SK-N-SH (cell line): ENCODE results near the gene CCAR1. TPM values are rescaled to one million over a fixed set of nuclear protein-coding genes. Genes with fewer than 3 reads are reported as not detected.
"Not testable (repeated sequence)": the region's sequence is repeated elsewhere in the genome, so short reads cannot be mapped to it uniquely, and the experiment has no call there.

Experiments
- CTCF ChIA-PET: fragments of 300-600, 350-600 bp; formaldehyde crosslinking; extraction: SDS; loops from one replicate; lab custom pipeline; 2021; lab: Yijun Ruan, JAX
- POLR2A ChIA-PET: fragments of 350-600 bp; sonication (Branson Sonifier 250); formaldehyde crosslinking; extraction: SDS; loops from one replicate; lab custom pipeline; 2020; ENCODE audit warnings: antibody characterized with exemption, inconsistent platforms; lab: Yijun Ruan, JAX
- DNase-seq: peaks from one replicate; pipeline ENCODE4 v3.0.0; 2012
- H2AFZ ChIP-seq: fragments of 200-600 bp; sonication (generic); 2 replicates; pipeline ENCODE4 v1.8.1; 2016; ENCODE audit warnings: antibody characterized with exemption, mild to moderate bottlenecking, low read depth
- H3F3A ChIP-seq: fragments of 200-600 bp; sonication (generic); replicated peaks from 2 replicates; pipeline ENCODE3; 2016; ENCODE audit warnings: antibody characterized with exemption, mild to moderate bottlenecking; ENCODE audit not compliant: insufficient read depth
- H3K27ac ChIP-seq, 2 experiments: fragments of 200-500 bp in 1 of 2; fragments of 200-600 bp in 1 of 2; sonication (Bioruptor generic) in 1 of 2; sonication (generic), shearing (Covaris generic) in 1 of 2; 2 replicates each; pipeline versions ENCODE4 v1.5.1 to v1.6.1; 2014 to 2016; ENCODE audit warnings: low read depth in 2 of 2, inconsistent platforms in 1 of 2, low read length in 1 of 2, mild to moderate bottlenecking in 1 of 2, mixed read lengths in 1 of 2
- H3K27me3 ChIP-seq: fragments of 200-600 bp; sonication (generic), shearing (Covaris generic); 2 replicates; pipeline ENCODE4 v1.6.1; 2016; ENCODE audit warnings: mixed run types; ENCODE audit not compliant: insufficient read depth
- H3K36me3 ChIP-seq, 2 experiments: fragments of 200-500 bp in 1 of 2; fragments of 200-600 bp in 1 of 2; sonication (Bioruptor generic) in 1 of 2; sonication (generic) in 1 of 2; replicated peaks in 1 of 2; 2 replicates each; pipeline versions ENCODE3 to v1.5.1; 2014 to 2016; ENCODE audit warnings: low read length in 1 of 2, mild to moderate bottlenecking in 1 of 2; ENCODE audit not compliant: insufficient read depth in 2 of 2, control insufficient read depth in 1 of 2
- H3K4me1 ChIP-seq, 2 experiments: fragments of 200-500 bp in 1 of 2; fragments of 200-600 bp in 1 of 2; sonication (Bioruptor generic) in 1 of 2; sonication (generic), shearing (Covaris generic) in 1 of 2; 2 replicates each; pipeline versions ENCODE4 v1.5.1 to v1.6.1; 2014 to 2016; ENCODE audit warnings: low read depth in 1 of 2, low read length in 1 of 2, mixed run types in 1 of 2; ENCODE audit not compliant: insufficient read depth in 2 of 2, control insufficient read depth in 1 of 2
- H3K4me2 ChIP-seq: fragments of 200-600 bp; sonication (generic), shearing (Covaris generic); 2 replicates; pipeline ENCODE4 v1.6.1; 2017; ENCODE audit warnings: mixed run types
- H3K4me3 ChIP-seq, 2 experiments: fragments of 200-500 bp in 1 of 2; fragments of 200-600 bp in 1 of 2; sonication (Bioruptor generic) in 1 of 2; sonication (generic), shearing (Covaris generic) in 1 of 2; 2 replicates each; pipeline versions ENCODE4 v1.5.1 to v1.8.1; 2014 to 2016; ENCODE audit warnings: low read depth in 2 of 2, inconsistent platforms in 1 of 2, low read length in 1 of 2, mild to moderate bottlenecking in 1 of 2, mixed read lengths in 1 of 2, moderate library complexity in 1 of 2
- H3K79me2 ChIP-seq: fragments of 200-600 bp; sonication (generic); 2 replicates; pipeline ENCODE4 v1.8.1; 2017; ENCODE audit warnings: mild to moderate bottlenecking; ENCODE audit not compliant: insufficient read depth
- H3K9ac ChIP-seq: fragments of 200-600 bp; sonication (generic); 2 replicates; pipeline ENCODE4 v1.6.1; 2017; ENCODE audit warnings: mixed run types
- H3K9me2 ChIP-seq: fragments of 200-600 bp; sonication (generic); 2 replicates; pipeline ENCODE4 v1.6.1; 2017; ENCODE audit warnings: mixed run types
- H3K9me3 ChIP-seq: fragments of 200-600 bp; sonication (generic); 2 replicates; pipeline ENCODE4 v1.6.1; 2017; ENCODE audit warnings: mixed run types, mild to moderate bottlenecking, moderate library complexity
- H4K20me1 ChIP-seq: fragments of 200-600 bp; sonication (generic); 2 replicates; pipeline ENCODE4 v1.6.1; 2017; ENCODE audit warnings: mild to moderate bottlenecking, mixed run types; ENCODE audit not compliant: insufficient read depth
- CHD2 ChIP-seq: fragments of 150-350 bp; IDR thresholded peaks from 2 replicates; pipeline ENCODE4 v1.6.1; 2018; ENCODE audit warnings: low read length; ENCODE audit not compliant: partially characterized antibody
- EZH2phosphoT487 ChIP-seq: fragments of 200-600 bp; sonication (generic); IDR thresholded peaks from 2 replicates; pipeline ENCODE4 v1.6.1; 2017; ENCODE audit warnings: low read depth, mixed run types, mild to moderate bottlenecking, antibody characterized with exemption, moderate library complexity, borderline replicate concordance
- FOXJ3 ChIP-seq: sonication (generic); formaldehyde crosslinking; IDR thresholded peaks from 2 replicates; pipeline ENCODE4 v1.5.1; 2020; ENCODE audit warnings: mild to moderate bottlenecking, missing genetic modification reagents
- GABPA ChIP-seq: IDR thresholded peaks from 2 replicates; pipeline ENCODE4 v1.4.0; 2012; ENCODE audit warnings: low read depth, mild to moderate bottlenecking
- GATA2 ChIP-seq: sonication (generic); formaldehyde crosslinking; IDR thresholded peaks from 2 replicates; pipeline ENCODE4 v1.5.0; 2020; ENCODE audit warnings: mild to moderate bottlenecking, missing genetic modification reagents
- MAX ChIP-seq: IDR thresholded peaks from 2 replicates; pipeline ENCODE4 v1.4.0; 2012; ENCODE audit warnings: low read depth
- NFIC ChIP-seq: IDR thresholded peaks from 2 replicates; pipeline ENCODE4 v1.4.0; 2012; ENCODE audit warnings: borderline replicate concordance
- POLR2AphosphoS5 ChIP-seq: IDR thresholded peaks from 2 replicates; pipeline ENCODE4 v1.6.1; 2012; ENCODE audit warnings: low read depth, low read length
- REST ChIP-seq: IDR thresholded peaks from 2 replicates; pipeline ENCODE4 v1.6.1; 2012; ENCODE audit warnings: mild to moderate bottlenecking, low read depth, low read length, moderate library complexity
- RXRA ChIP-seq: IDR thresholded peaks from 2 replicates; pipeline ENCODE4 v1.4.0; 2012; ENCODE audit warnings: low read depth, mild to moderate bottlenecking, borderline replicate concordance
- SIN3A ChIP-seq: IDR thresholded peaks from 2 replicates; pipeline ENCODE4 v1.6.1; 2012; ENCODE audit warnings: low read depth, mild to moderate bottlenecking, low read length, moderate library complexity, borderline replicate concordance
- TAF1 ChIP-seq: IDR thresholded peaks from 2 replicates; pipeline ENCODE4 v1.6.1; 2012; ENCODE audit warnings: low read depth, mild to moderate bottlenecking, low read length, moderate library complexity, borderline replicate concordance
- TEAD4 ChIP-seq: IDR thresholded peaks from 2 replicates; pipeline ENCODE4 v1.4.0; 2012; ENCODE audit warnings: mild to moderate bottlenecking, borderline replicate concordance; ENCODE audit not compliant: insufficient read depth
- WGBS: methylation state at CpG from one replicate; pipeline ENCODE4 v1.1.6; 2017; ENCODE audit warnings: low lambda C conversion rate; 5-methylcytosine and 5-hydroxymethylcytosine counted together
- polyA plus RNA-seq, 3 experiments: library from polyadenylated mRNA; depleted of rRNA; stranded (reverse); fragments of >200 nt; gene quantifications; 2 replicates each; pipeline ENCODE4 v1.2.3, GENCODE V29; 2012

Gene CCAR1
- polyA plus RNA-seq, 1 of the 3 experiments (the other 2 are of a cell fraction), result 25.7 TPM

GRCh38 chr10:68759223-68759863 lies 38.3 kb downstream of the CCAR1 start (continued):
- TF ChIP-seq REST (no peak), GATA2 (CRISPR knock-in tag) (no peak), TAF1 (no peak), CHD2 (no peak), FOXJ3 (CRISPR knock-in tag) (no peak), MAX (no peak)

GRCh38 chr10:68759967-68760366 lies 38.9 kb downstream of the CCAR1 start:
- no peaks in the 10 kb centered on the region for H3K27me3 ChIP-seq
- peaks cover 71 to 88% of the 10 kb centered on the region in 2 experiments for H3K36me3 ChIP-seq
- no peak overlapping the region for H3K27ac ChIP-seq
- DNase-seq, result no peak
- POLR2A ChIA-PET, result interaction anchor here (0.6 kb wide), 2 partner anchors 41 to 1376 kb away, joined by 3 to 5 read pairs; no protein-coding TSS in a partner anchor
- CTCF ChIA-PET, result interaction anchor here (0.9 to 1.1 kb wide), 2 partner anchors 138 to 209 kb away, joined by 3 read pairs; no protein-coding TSS in a partner anchor
- no peaks in the 10 kb centered on the region for H3K9me3 ChIP-seq
- H3K79me2 ChIP-seq, result peaks cover 21% of the 10 kb centered on the region; the same call in 1 of the 2 replicates
- H3K4me2 ChIP-seq, result no peak overlapping the region
- no peak overlapping the region for H2AFZ ChIP-seq
- H3F3A ChIP-seq, result peaks cover 3% of the 10 kb centered on the region
- 88% methylated on average over 5 of the region's 5 CpGs for WGBS
- TF ChIP-seq TEAD4 (no peak), NFIC (no peak), FOXJ3 (CRISPR knock-in tag) (no peak), RXRA (no peak), POLR2AphosphoS5 (no peak), GABPA (no peak), EZH2phosphoT487 (no peak), REST (no peak), SIN3A (no peak), GATA2 (CRISPR knock-in tag) (no peak)
- TF ChIP-seq, all 33 proteins: peak for 0
- H3K4me3 ChIP-seq, result no peak overlapping the region
- H3K4me1 ChIP-seq, result no peaks in the 10 kb centered on the region
- no peaks in the 10 kb centered on the region for H3K9me2 ChIP-seq
- no peak overlapping the region for H3K9ac ChIP-seq
- H4K20me1 ChIP-seq, result no peaks in the 10 kb centered on the region

GRCh38 chr10:68767407-68767806 lies 46.4 kb downstream of the CCAR1 start:
- DNase-seq, H3K9me3 ChIP-seq, H3K27ac ChIP-seq, H3F3A ChIP-seq, H4K20me1 ChIP-seq, CTCF ChIA-PET, H3K4me2 ChIP-seq, H3K9ac ChIP-seq, H3K4me3 ChIP-seq, POLR2A ChIA-PET, H3K27me3 ChIP-seq, H2AFZ ChIP-seq, H3K4me1 ChIP-seq, H3K9me2 ChIP-seq: not testable (repeated sequence)
- Histone ChIP-seq H3K79me2 (peaks cover 19% of the 10 kb centered on the region; the same call in 1 of the 2 replicates), H3K36me3 (peaks cover 70 to 90% of the 10 kb centered on the region in 2 experiments)
- WGBS, result 99% methylated on average over 7 of the region's 7 CpGs
